ENCODE measurements around the gene ATP2C2.

GRCh38 chr16:84513123-84513522, 144.8 kb downstream of the ATP2C2 start:
- TF ChIP-seq POLR2A (IDR thresholded peaks at IDR 0.05; ENCODE audit: low read depth, low read length) = no peak
- no peak for TF ChIP-seq POLR2AphosphoS5 (IDR thresholded peaks at IDR 0.05; ENCODE audit: low read depth, low read length)
- no peak for TF ChIP-seq POU2F2 (IDR thresholded peaks at IDR 0.05; ENCODE audit: low read depth, low read length)
- TF ChIP-seq TAF1 (IDR thresholded peaks at IDR 0.05; ENCODE audit: low read depth, low read length) = no peak
